HepG2 (cell line): Measurements from ENCODE around the gene SYNPR. TPM values are rescaled to one million over a fixed set of nuclear protein-coding genes. Genes with fewer than 3 reads are reported as not detected.

Source experiments
- ATAC-seq: fragments of 200-7000 bp; cut with Tn5 transposase; 3 replicates; pipeline ENCODE4 v1.9.1; 2020; ENCODE audit warnings: mild to moderate bottlenecking, moderate library complexity
- BruUV-seq: library from RNA; stranded (reverse); fragments of 400-500 nt; replicated peaks from 2 replicates; lab custom pipeline; 2021; lab: Mats Ljungman, UMichigan
- CTCF ChIA-PET: fragments of 300-600 bp; formaldehyde crosslinking; extraction: SDS; loops from one replicate; lab custom pipeline; 2021; ENCODE audit warnings: low total read pairs, inconsistent platforms, low intra/inter-chr PET ratio; lab: Yijun Ruan, JAX
- POLR2A ChIA-PET: fragments of 350-600 bp; sonication (Branson Sonifier 250); formaldehyde crosslinking; loops from one replicate; lab custom pipeline; 2020; ENCODE audit warnings: antibody characterized with exemption, inconsistent platforms; lab: Yijun Ruan, JAX
- DNase-seq: peaks from one replicate; pipeline ENCODE4 v3.0.0-alpha.2; 2015; ENCODE audit warnings: low spot score
- FAIRE-seq: peaks from 3 replicates; lab custom pipeline; 2011; peaks lifted over from hg19 to GRCh38; lab: Jason Lieb, UNC
- H2AFZ ChIP-seq: one replicate; pipeline ENCODE4 v1.6.1; 2011; ENCODE audit warnings: low read length, inconsistent platforms
- H3K27ac ChIP-seq: fragments of 300-600 bp; 3 replicates; pipeline ENCODE4 v1.8.0; 2011; ENCODE audit warnings: mixed run types, mild to moderate bottlenecking, mixed read lengths, low read length, inconsistent platforms; ENCODE audit not compliant: insufficient read depth; ENCODE audit errors: extremely low read length
- H3K27me3 ChIP-seq, 2 experiments: fragments of 200-600 bp in 1 of 2; 2 replicates in 1 of 2; 3 replicates in 1 of 2; pipeline versions ENCODE4 v1.6.0 to v1.8.0; 2011; ENCODE audit warnings: low read length in 2 of 2, mild to moderate bottlenecking in 2 of 2, moderate library complexity in 2 of 2, inconsistent platforms in 1 of 2; ENCODE audit not compliant: insufficient read depth in 2 of 2, control insufficient read depth in 1 of 2
- H3K36me3 ChIP-seq, 2 experiments: fragments of 200-600 bp in 1 of 2; replicated peaks in 1 of 2; 2 replicates in 1 of 2; 3 replicates in 1 of 2; pipeline versions ENCODE4 v1.5.1 to v1.8.0; 2011; ENCODE audit warnings: low read length in 2 of 2, inconsistent platforms in 1 of 2; ENCODE audit not compliant: insufficient read depth in 2 of 2, control insufficient read depth in 1 of 2
- H3K4me1 ChIP-seq: 2 replicates; pipeline ENCODE4 v1.5.1; 2012; ENCODE audit warnings: low read length, inconsistent platforms; ENCODE audit not compliant: insufficient read depth
- H3K4me2 ChIP-seq: 2 replicates; pipeline ENCODE4 v1.6.0; 2011; ENCODE audit warnings: low read depth, low read length, inconsistent platforms
- H3K4me3 ChIP-seq, 3 experiments: fragments of 200-600 bp in 1 of 3; sonication (generic), shearing (Covaris generic) in 1 of 3; replicated peaks in 1 of 3; 2 replicates each; pipeline ENCODE4 v1.5.1; 2011 to 2016; ENCODE audit warnings: low read length in 3 of 3, inconsistent platforms in 2 of 3, low read depth in 2 of 3, mild to moderate bottlenecking in 2 of 3, control low read depth in 1 of 3, mixed read lengths in 1 of 3; ENCODE audit not compliant: insufficient read depth in 1 of 3
- H3K79me2 ChIP-seq: one replicate; pipeline ENCODE4 v1.6.1; 2011; ENCODE audit warnings: low read length, inconsistent platforms; ENCODE audit not compliant: insufficient read depth
- H3K9ac ChIP-seq: 2 replicates; pipeline ENCODE4 v1.6.0; 2011; ENCODE audit warnings: mild to moderate bottlenecking, low read depth, low read length, inconsistent platforms; ENCODE audit not compliant: insufficient read depth
- H3K9me3 ChIP-seq: 2 replicates; pipeline ENCODE4 v1.5.1; 2012; ENCODE audit warnings: mild to moderate bottlenecking, low read length
- H4K20me1 ChIP-seq: 2 replicates; pipeline ENCODE4 v1.6.0; 2011; ENCODE audit warnings: inconsistent platforms, mild to moderate bottlenecking, low read length, moderate library complexity; ENCODE audit not compliant: insufficient read depth
- DDIT3 ChIP-seq: sonication (generic); formaldehyde crosslinking; IDR thresholded peaks from 2 replicates; pipeline ENCODE4 v1.4.0; 2020; ENCODE audit warnings: mild to moderate bottlenecking, missing genetic modification reagents
- ETV5 ChIP-seq: IDR thresholded peaks from 2 replicates; pipeline ENCODE4 v1.6.1; 2018; ENCODE audit warnings: missing biosample characterization, missing genetic modification reagents, inconsistent platforms, borderline replicate concordance
- FOXA1 ChIP-seq, 2 experiments: fragments of 450-650 bp in 1 of 2; sonication (generic) in 1 of 2; formaldehyde crosslinking in 1 of 2; IDR thresholded peaks; 2 replicates each; pipeline versions ENCODE4 v1.4.0 to v1.6.1; 2016 to 2020; ENCODE audit warnings: missing genetic modification reagents in 1 of 2
- FUBP1 ChIP-seq: sonication (generic); formaldehyde crosslinking; IDR thresholded peaks from 2 replicates; pipeline ENCODE4 v1.5.1; 2020; ENCODE audit warnings: missing genetic modification reagents, mild to moderate bottlenecking, borderline replicate concordance
- NFKBIZ ChIP-seq: IDR thresholded peaks from 2 replicates; pipeline ENCODE4 v1.6.1; 2018; ENCODE audit warnings: missing genetic modification reagents, missing compliant biosample characterization
- PRDM4 ChIP-seq: sonication (generic); formaldehyde crosslinking; IDR thresholded peaks from 2 replicates; pipeline ENCODE4 v1.9.0; 2021; ENCODE audit warnings: missing genetic modification reagents, borderline replicate concordance
- PTBP1 ChIP-seq: fragments of 200-400 bp; formaldehyde crosslinking; IDR thresholded peaks from 2 replicates; pipeline ENCODE4 v1.6.1; 2018; ENCODE audit warnings: low read length, low read depth; ENCODE audit not compliant: poor library complexity, severe bottlenecking
- RCOR2 ChIP-seq: IDR thresholded peaks from 2 replicates; pipeline ENCODE4 v1.6.1; 2016; ENCODE audit warnings: missing biosample characterization, missing genetic modification reagents
- RFXANK ChIP-seq: IDR thresholded peaks from 2 replicates; pipeline ENCODE4 v1.6.1; 2016
- SNAPC2 ChIP-seq: sonication (generic); formaldehyde crosslinking; IDR thresholded peaks from 2 replicates; pipeline ENCODE4 v1.8.1; 2022; ENCODE audit warnings: mild to moderate bottlenecking, missing genetic modification reagents
- YY1 ChIP-seq: IDR thresholded peaks from 2 replicates; pipeline ENCODE4 v1.6.1; 2011; ENCODE audit warnings: low read length, low read depth, moderate library complexity, mild to moderate bottlenecking; ENCODE audit not compliant: insufficient read depth, insufficient replicate concordance
- ZFX ChIP-seq: sonication (generic); formaldehyde crosslinking; IDR thresholded peaks from 2 replicates; pipeline ENCODE4 v1.4.0; 2020; ENCODE audit warnings: mild to moderate bottlenecking, low read depth, missing genetic modification reagents, moderate library complexity
- ZNF143 ChIP-seq: sonication (generic); formaldehyde crosslinking; IDR thresholded peaks from 2 replicates; pipeline ENCODE4 v1.4.0; 2020; ENCODE audit warnings: missing genetic modification reagents
- ZNF343 ChIP-seq: sonication (generic); formaldehyde crosslinking; IDR thresholded peaks from 2 replicates; pipeline ENCODE4 v1.4.0; 2020; ENCODE audit warnings: mild to moderate bottlenecking, missing genetic modification reagents
- ZNF563 ChIP-seq: sonication (generic); formaldehyde crosslinking; IDR thresholded peaks from 2 replicates; pipeline ENCODE4 v1.8.0; 2022; ENCODE audit warnings: mild to moderate bottlenecking, moderate library complexity, missing genetic modification reagents
- WGBS: methylation state at CpG from one replicate; pipeline ENCODE4 v1.1.6; 2017; ENCODE audit warnings: low lambda C conversion rate; 5-methylcytosine and 5-hydroxymethylcytosine counted together
- in situ Hi-C: cut with HindIII; loops from 2 replicates; pipeline ENCODE4 v1.10.0; 2017; ENCODE audit warnings: low pct_unique_long_range_greater_than_20kb; ENCODE audit not compliant: extremely low pct_ligation_motif_present
- intact Hi-C: fragments of 100-400 bp; cut with micrococcal nuclease; formaldehyde crosslinking; loops from one replicate; pipeline ENCODE4 v1.10.0; 2022; ENCODE audit not compliant: unreplicated experiment
- polyA plus RNA-seq, 8 experiments: library from polyadenylated mRNA; depleted of rRNA in 3 of 8; stranded (reverse) in 7 of 8; unstranded in 1 of 8; fragments of >200 nt; fragmentation: Illumina TruSeq in 4 of 8; extraction: Trizol in 4 of 8; gene quantifications; 2 replicates each; pipeline versions ENCODE4 v1.2.1 to v1.2.3, GENCODE V29; 2011 to 2016; ENCODE audit warnings: low read depth in 4 of 8, missing spikeins in 1 of 8, mixed read lengths in 1 of 8; ENCODE audit not compliant: insufficient read depth in 1 of 8
- total RNA-seq, 5 experiments: library from RNA; depleted of rRNA; stranded (reverse); fragments of >200 nt; fragmentation: Illumina TruSeq; extraction: Trizol; gene quantifications; 2 replicates each; pipeline ENCODE4 v1.2.3, GENCODE V29; 2016; ENCODE audit warnings: low read depth in 1 of 5

SYNPR gene
- total and polyA plus RNA-seq, 2 of the 13 experiments (the other 11 are each of a cell fraction or from before 2014, with no cell fraction given), result 0.04 TPM; not detected in 1

GRCh38 chr3:63309768-63310167 lies 31.7 kb downstream of the SYNPR start:
- H3K9ac ChIP-seq, result no peak overlapping the region
- no peaks in the 10 kb centered on the region for H4K20me1 ChIP-seq
- no peak for DNase-seq
- 0% methylated on average over 2 of the region's 2 CpGs for WGBS
- TF ChIP-seq FOXA1 (IDR thresholded peaks at IDR 0.05) (no peak), FOXA1 (CRISPR knock-in tag; IDR thresholded peaks at IDR 0.05) (no peak), DDIT3 (no peak), YY1 (no peak), ETV5 (CRISPR knock-in tag) (no peak), SNAPC2 (CRISPR knock-in tag) (no peak), FUBP1 (CRISPR knock-in tag) (no peak), ZNF563 (CRISPR knock-in tag) (no peak), PRDM4 (no peak), ZFX (CRISPR knock-in tag) (no peak), RCOR2 (no peak), ZNF143 (CRISPR knock-in tag) (no peak), NFKBIZ (no peak), RFXANK (CRISPR knock-in tag) (no peak), ZNF343 (CRISPR knock-in tag) (no peak), PTBP1 (no peak)
- no peaks in the 10 kb centered on the region for H3K4me1 ChIP-seq
- H3K27ac ChIP-seq, result no peak overlapping the region
- ATAC-seq, result no peak
- ChIA-PET CTCF (no interaction called here), POLR2A (no interaction called here)
- in situ Hi-C loops (no loop called here), intact Hi-C loops (no loop called here)
- H3K27me3 ChIP-seq, result no peaks in the 10 kb centered on the region; a peak in 1 of 5 replicates
- H3K4me2 ChIP-seq, result no peak overlapping the region
- no peaks in the 10 kb centered on the region for H3K79me2 ChIP-seq
- no peak for FAIRE-seq
- H3K9me3 ChIP-seq, result no peaks in the 10 kb centered on the region
- BruUV-seq, result no TSS peak
- H2AFZ ChIP-seq, result no peak overlapping the region
- H3K36me3 ChIP-seq, result no peaks in the 10 kb centered on the region
- no peak overlapping the region for H3K4me3 ChIP-seq
